GM19238 (cell line): ENCODE data around the gene ADCY4.

Experiments
- DNase-seq: peaks from one replicate; pipeline ENCODE4 v3.0.0; 2011; ENCODE audit warnings: low spot score; ENCODE audit not compliant: insufficient read length

Gene ADCY4

GRCh38 chr14:24299255-24300191 lies 35.3 kb downstream of the ADCY4 start, which contains the start of the genes DHRS1 and NOP9:
Gene DHRS1, minus strand, starts transcription at chr14:24299780. Its CDS starts 674 bp downstream, at chr14:24299106.
Gene NOP9, plus strand, starts transcription at chr14:24299850. Its CDS starts 105 bp downstream, at chr14:24299955.
- peak; percentile 91 for DNase-seq

DNA sequence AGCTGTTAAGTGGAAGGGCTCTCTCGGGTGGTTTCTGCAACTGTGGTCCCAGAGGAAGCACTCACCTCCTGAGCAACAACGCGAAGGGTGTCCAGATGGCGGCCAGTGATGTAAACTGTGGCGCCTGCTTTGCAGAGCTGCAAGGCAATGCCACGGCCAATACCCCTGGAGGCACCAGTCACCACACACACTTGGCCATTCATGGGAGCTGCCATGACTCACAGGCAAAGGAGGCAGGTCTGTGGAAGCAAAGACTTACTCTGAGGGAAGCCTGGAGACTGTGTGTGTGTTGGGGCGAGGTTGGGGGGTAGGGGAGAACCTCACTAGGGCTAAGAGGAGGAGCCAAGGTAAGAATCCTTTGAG lies 36.0 kb downstream of the ADCY4 start:
- DNase-seq: no peak

- DNase-seq: no peak
These were observed 37.5 kb downstream of the ADCY4 start for GRCh38 chr14:24297190-24297964.

GRCh38 chr14:24296341-24297157 lies 38.3 kb downstream of the ADCY4 start:
- peak; percentile 72 for DNase-seq

DNA sequence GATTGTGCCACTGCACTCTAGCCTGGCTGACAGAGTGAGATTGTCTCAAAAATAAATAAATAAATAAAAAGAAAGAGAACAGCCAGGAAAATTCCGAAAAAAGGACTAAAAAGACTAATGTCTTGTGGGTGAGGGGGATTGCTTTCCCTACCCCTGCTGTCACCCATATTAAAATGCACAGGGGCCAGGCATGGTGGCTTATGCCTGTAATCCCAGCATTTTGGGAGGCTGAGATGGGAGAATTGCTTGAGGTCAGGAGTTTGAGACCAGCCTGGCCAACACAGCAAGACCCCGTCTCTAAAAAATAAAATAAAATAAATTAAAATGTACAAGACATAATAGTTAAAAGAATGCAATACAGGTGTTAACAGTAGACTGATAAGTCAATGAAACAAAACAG lies 41.3 kb downstream of the ADCY4 start:
- no peak for DNase-seq

GRCh38 chr14:24292118-24292807 lies 42.6 kb downstream of the ADCY4 start:
- DNase-seq: no peak

DNA sequence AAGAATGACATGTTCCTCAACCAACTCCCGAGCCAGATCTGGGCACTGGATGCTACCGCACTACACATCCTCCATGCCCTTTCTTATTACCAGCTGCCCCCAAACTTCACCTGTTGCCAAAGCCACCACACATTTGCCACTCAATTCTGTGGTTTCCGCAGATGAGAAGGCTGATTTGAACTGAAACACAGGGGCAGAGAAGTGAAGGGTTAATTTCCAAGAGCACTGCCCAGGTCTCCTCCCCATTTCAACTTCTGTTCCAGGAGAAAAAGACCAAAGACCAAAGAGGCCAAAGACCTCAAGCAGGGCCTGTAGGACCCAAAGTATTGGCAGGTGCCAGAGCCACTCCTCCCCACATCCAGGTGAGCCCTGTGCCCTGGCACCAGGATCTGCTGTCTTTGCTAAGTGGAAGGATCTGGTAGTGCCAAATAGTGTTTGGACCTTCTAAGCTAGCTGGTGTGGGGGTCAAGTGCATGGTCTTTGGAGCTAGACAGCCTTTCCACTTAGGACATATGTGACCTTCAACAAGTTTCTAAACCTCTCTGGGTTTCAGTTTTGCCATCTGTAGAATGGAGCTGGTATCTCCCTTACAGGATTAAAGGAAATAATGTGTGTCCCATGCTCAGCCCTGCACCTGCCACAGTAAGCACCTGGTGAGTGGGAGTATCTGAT lies 43.3 kb downstream of the ADCY4 start:
- DNase-seq: no peak

DNA sequence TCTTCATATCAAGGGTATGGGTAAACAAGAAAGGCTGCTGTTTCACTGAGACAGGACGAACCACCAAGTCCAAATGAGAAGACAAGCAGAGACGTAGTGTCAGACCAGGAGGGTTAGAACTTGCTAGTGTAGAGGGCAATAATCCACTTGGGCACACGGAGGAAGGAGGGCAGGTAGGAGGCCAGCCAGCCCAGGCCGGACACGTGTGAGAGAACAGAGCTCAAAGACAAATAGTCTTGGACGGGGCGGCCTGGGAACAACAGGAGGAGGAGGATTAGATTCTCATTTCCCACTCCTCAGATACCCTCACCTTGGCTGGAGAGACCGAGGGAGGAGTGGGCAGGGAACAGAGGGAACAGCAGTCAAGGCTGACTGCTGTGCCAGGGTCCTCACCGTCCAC lies 44.1 kb downstream of the ADCY4 start:
- DNase-seq: no peak

GRCh38 chr14:24289649-24290280 lies 45.1 kb downstream of the ADCY4 start:
- DNase-seq: no peak

- DNase-seq: no peak
These were observed 47.9 kb downstream of the ADCY4 start for GRCh38 chr14:24286996-24287395.

GRCh38 chr14:24285351-24285750 lies 49.5 kb downstream of the ADCY4 start:
- DNase-seq: no peak

DNA sequence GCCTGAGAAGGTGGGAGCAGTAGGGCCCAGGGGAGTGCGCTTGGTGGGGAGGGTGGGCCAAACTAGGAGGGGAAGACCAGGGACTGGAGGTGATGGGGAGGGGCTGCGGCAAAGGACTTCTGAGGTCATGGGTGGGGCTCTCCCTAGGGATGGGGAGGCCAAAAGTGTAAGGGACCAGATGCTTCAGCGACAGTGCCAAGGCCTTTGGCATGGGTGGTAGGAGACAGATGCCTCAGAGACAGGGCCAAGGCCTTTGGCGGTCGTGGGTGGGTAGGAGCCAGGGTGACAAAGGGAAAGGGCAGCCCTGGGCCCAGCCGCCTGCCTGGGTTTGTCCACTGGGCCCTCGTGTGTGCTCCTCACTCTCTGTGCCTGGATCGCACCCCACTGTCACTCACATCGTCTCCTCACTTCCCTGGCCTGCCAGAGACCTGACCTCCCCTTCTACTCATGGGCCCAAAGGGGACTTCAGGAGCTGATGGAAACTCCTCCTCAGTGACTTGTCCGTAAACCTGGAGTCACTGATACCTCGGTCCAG lies 50.3 kb downstream of the ADCY4 start:
- no peak for DNase-seq

GRCh38 chr14:24283796-24284460 lies 50.9 kb downstream of the ADCY4 start:
- DNase-seq: no peak

GRCh38 chr14:24282736-24283135 lies 52.1 kb downstream of the ADCY4 start:
- no peak for DNase-seq

DNA sequence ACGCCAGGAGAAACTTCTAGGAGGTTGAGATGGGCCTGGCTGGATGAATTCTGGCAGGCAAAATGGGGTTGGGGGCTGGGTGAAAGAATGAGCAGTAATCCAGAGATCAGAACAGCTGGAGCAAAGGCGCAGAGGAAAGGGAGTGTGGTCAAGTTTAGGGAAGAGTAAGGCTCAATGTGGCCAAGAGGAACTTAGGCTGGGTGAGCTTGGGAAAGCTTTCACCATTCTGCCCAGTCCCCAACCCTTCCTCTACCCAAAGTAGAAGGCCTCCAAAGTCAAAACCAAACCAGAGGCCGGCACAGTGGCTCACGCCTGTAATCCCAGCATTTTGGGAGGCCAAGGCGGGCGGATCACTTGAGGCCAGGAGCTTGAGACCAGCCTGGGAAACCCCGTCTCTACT lies 53.2 kb downstream of the ADCY4 start:
- no peak for DNase-seq

- DNase-seq: no peak
These were observed 53.9 kb downstream of the ADCY4 start for GRCh38 chr14:24280797-24281460.

- DNase-seq: no peak
These were observed 55.3 kb downstream of the ADCY4 start for GRCh38 chr14:24279301-24280186.
